Measurements from ENCODE around the gene CXCL16.

GRCh38 chr17:4771519-4772234 is 31.9 kb upstream of the CXCL16 start, which contains the start of gene TM4SF5:
- TF ChIP-seq CTCF (IDR thresholded peaks at IDR 0.05; ENCODE audit: insufficient read depth, low read depth, low read length) (no peak), EZH2 (IDR thresholded peaks at IDR 0.05; ENCODE audit: insufficient read depth, low read length) (no peak)

All from astrocyte (in vitro differentiated cells and primary cell).